ENCODE data around the gene NUTM1. TPM values are rescaled to one million over a fixed set of nuclear protein-coding genes. Genes with fewer than 3 reads are reported as not detected.
A peak's percentile ranks its signal among the peaks of the same experiment; 100 is the strongest.

The NUTM1 gene
- total RNA-seq, 1 donor from 2014 or later = not detected

- no peak for TF ChIP-seq CTCF (IDR thresholded peaks at IDR 0.05)
- Mint-ChIP-seq H3K27ac (no peak overlapping the region), H3K9me3 (no peaks in the 10 kb centered on the region), H3K36me3 (ENCODE audit: low read depth) (peaks cover 42% of the 10 kb centered on the region), H3K4me1 (peaks cover 58% of the 10 kb centered on the region), H3K27me3 (no peaks in the 10 kb centered on the region), H3K4me3 (no peak overlapping the region)
- ChIA-PET POLR2A (no interaction called here), CTCF (interaction anchor here (1.2 kb wide), 1 partner anchor 273 kb away, joined by 3 read pairs; no protein-coding TSS in a partner anchor)
- DNase-seq = no peak
- intact Hi-C loops (cut with micrococcal nuclease) = loop anchor here (5.0 kb wide), 1 partner anchor 32 kb away; no protein-coding TSS in a partner anchor
- ATAC-seq (ENCODE audit: low read depth) = no peak
Observed at GRCh38 chr15:34314491-34315490, 28.3 kb upstream of the NUTM1 start.

- no peaks in the 10 kb centered on the region for H3K9me3 Mint-ChIP-seq
- peaks cover 30% of the 10 kb centered on the region for H3K36me3 Mint-ChIP-seq (ENCODE audit: low read depth)
- ATAC-seq (ENCODE audit: low read depth) (peak; percentile 83), DNase-seq (no peak)
- ChIA-PET CTCF (interaction anchor here (1.1 to 1.9 kb wide), 3 partner anchors 11 to 49 kb away, joined by 3 to 6 read pairs (median 3); partner anchors contain the start of gene LPCAT4), POLR2A (interaction anchor here (0.6 to 3.9 kb wide), 10 partner anchors 10 to 314 kb away, joined by 3 to 31 read pairs (median 6); partner anchors contain the start of genes EMC7, LPCAT4, NOP10 and NUTM1)
- H3K27ac Mint-ChIP-seq = peak overlapping the region; percentile 91
- H3K4me1 Mint-ChIP-seq = peaks cover 74% of the 10 kb centered on the region
- intact Hi-C loops (cut with micrococcal nuclease) = loop anchor here (1.0 to 5.0 kb wide), 3 partner anchors 11 to 36 kb away; partner anchors contain the start of gene SLC12A6
- H3K4me3 Mint-ChIP-seq = peak overlapping the region; percentile 94
- H3K27me3 Mint-ChIP-seq = no peaks in the 10 kb centered on the region
- no peak for TF ChIP-seq CTCF (IDR thresholded peaks at IDR 0.05)
Observed at GRCh38 chr15:34318277-34319079, 24.6 kb upstream of the NUTM1 start.

- TF ChIP-seq CTCF (IDR thresholded peaks at IDR 0.05) = no peak
- CTCF ChIA-PET = no interaction called here
- intact Hi-C loops (cut with micrococcal nuclease) = no loop called here
- no peaks in the 10 kb centered on the region for H3K9me3 Mint-ChIP-seq
- no peak overlapping the region for H3K4me3 Mint-ChIP-seq
- peaks cover 80% of the 10 kb centered on the region for H3K4me1 Mint-ChIP-seq
- peak overlapping the region; percentile 41 for H3K27ac Mint-ChIP-seq
- no peak for DNase-seq
- no peaks in the 10 kb centered on the region for H3K27me3 Mint-ChIP-seq
- ATAC-seq (ENCODE audit: low read depth) = no peak
- POLR2A ChIA-PET = no interaction called here
- H3K36me3 Mint-ChIP-seq (ENCODE audit: low read depth) = peaks cover 10% of the 10 kb centered on the region
Observed at GRCh38 chr15:34323217-34323616, 19.9 kb upstream of the NUTM1 start.

- DNase-seq (no peak), ATAC-seq (ENCODE audit: low read depth) (no peak)
- no peaks in the 10 kb centered on the region for H3K9me3 Mint-ChIP-seq
- peak overlapping the region; percentile 8 for H3K4me3 Mint-ChIP-seq
- TF ChIP-seq CTCF (IDR thresholded peaks at IDR 0.05) = no peak
- H3K27ac Mint-ChIP-seq = peak overlapping the region; percentile 83
- H3K4me1 Mint-ChIP-seq = peaks cover 80% of the 10 kb centered on the region
- ChIA-PET POLR2A (interaction anchor here (6.8 kb wide), 1 partner anchor 11 kb away, joined by 113 read pairs; the partner anchor contains the start of gene SLC12A6), CTCF (interaction anchor here (0.9 to 2.0 kb wide), 3 partner anchors 12 to 259 kb away, joined by 3 to 6 read pairs (median 3); partner anchors contain the start of genes GOLGA8B, NOP10, NUTM1 and SLC12A6)
- H3K36me3 Mint-ChIP-seq (ENCODE audit: low read depth) = peaks cover 6% of the 10 kb centered on the region
- intact Hi-C loops (cut with micrococcal nuclease) = no loop called here
- no peaks in the 10 kb centered on the region for H3K27me3 Mint-ChIP-seq
Observed at GRCh38 chr15:34324933-34325332, 18.2 kb upstream of the NUTM1 start.

All from activated B cell treated with CpG ODN at 0.5 μM for 24 hours (primary cell).